Measurements from ENCODE around the gene ATXN10. TPM values are rescaled to one million over a fixed set of nuclear protein-coding genes. Genes with fewer than 3 reads are reported as not detected.

Gene ATXN10
- total and polyA plus RNA-seq, 2 of the 8 experiments (the other 6 are each of a cell fraction or from before 2014, with no cell fraction given) = 134 to 210 TPM

GRCh38 chr22:45718391-45718790 is 46.8 kb downstream of the ATXN10 start (continued):
- TF ChIP-seq RBBP5 (IDR thresholded peaks at IDR 0.05; ENCODE audit: borderline replicate concordance, low read depth, low read length) (no peak), FOSL1 (IDR thresholded peaks at IDR 0.05; ENCODE audit: insufficient read depth, low read depth, low read length) (no peak), E2F6 (IDR thresholded peaks at IDR 0.05) (no peak), SIN3A (conservative IDR thresholded peaks at IDR 0.05 in 1 of 2, IDR thresholded peaks at IDR 0.05 in 1 of 2; ENCODE audit: low read depth in 1 of 2, low read length in 2 of 2) (no peak), SUZ12 (IDR thresholded peaks at IDR 0.05; ENCODE audit: low read length) (no peak), SP1 (IDR thresholded peaks at IDR 0.05; ENCODE audit: low read depth, low read length) (no peak)

All from H1 (cell line).